Karpas-422 (cell line): ENCODE results near the gene RAD51. TPM values are rescaled to one million over a fixed set of nuclear protein-coding genes. Genes with fewer than 3 reads are reported as not detected.
"Not testable (repeated sequence)": the region's sequence is repeated elsewhere in the genome, so short reads cannot be mapped to it uniquely, and the experiment has no call there.

Experiments
- DNase-seq: peaks from one replicate; pipeline ENCODE4 v3.0.0-alpha.2; 2015
- H2AFZ ChIP-seq: fragments of 200-600 bp; sonication (generic); 2 replicates; pipeline ENCODE4 v1.6.1; 2014; ENCODE audit warnings: antibody characterized with exemption, low read length, mixed read lengths
- H3K27ac ChIP-seq: fragments of 200-600 bp; sonication (generic); 2 replicates; pipeline ENCODE4 v1.5.1; 2014; ENCODE audit warnings: mild to moderate bottlenecking, low read length, moderate library complexity
- H3K27me3 ChIP-seq: fragments of 200-600 bp; sonication (generic); 2 replicates; pipeline ENCODE4 v1.6.1; 2014; ENCODE audit warnings: low read length, mixed read lengths
- H3K36me3 ChIP-seq: fragments of 200-600 bp; sonication (generic); 2 replicates; pipeline ENCODE4 v1.6.1; 2014; ENCODE audit warnings: low read length, mixed read lengths; ENCODE audit not compliant: insufficient read depth
- H3K4me1 ChIP-seq: fragments of 200-600 bp; sonication (generic); 2 replicates; pipeline ENCODE4 v1.6.1; 2014; ENCODE audit warnings: mild to moderate bottlenecking, low read length, mixed read lengths
- H3K4me2 ChIP-seq: fragments of 200-600 bp; sonication (generic); 2 replicates; pipeline ENCODE4 v1.6.1; 2014; ENCODE audit warnings: low read length, low read depth, mild to moderate bottlenecking; ENCODE audit not compliant: poor library complexity, severe bottlenecking
- H3K4me3 ChIP-seq: fragments of 200-600 bp; sonication (generic); 2 replicates; pipeline ENCODE4 v1.5.1; 2014; ENCODE audit warnings: mild to moderate bottlenecking, antibody characterized with exemption, low read length, mixed read lengths
- H3K79me2 ChIP-seq: fragments of 200-600 bp; sonication (generic); 2 replicates; pipeline ENCODE4 v1.6.1; 2014; ENCODE audit warnings: mild to moderate bottlenecking, low read length, mixed read lengths
- H3K9ac ChIP-seq: fragments of 200-600 bp; sonication (generic); 2 replicates; pipeline ENCODE4 v1.6.0; 2014; ENCODE audit warnings: low read length
- H3K9me2 ChIP-seq: fragments of 200-600 bp; sonication (generic), shearing (Covaris generic); replicated peaks from 2 replicates; pipeline ENCODE4 v1.6.0; 2014; ENCODE audit warnings: mild to moderate bottlenecking, low read length, moderate library complexity; ENCODE audit not compliant: insufficient read depth
- H3K9me3 ChIP-seq: fragments of 300-700, 200-600 bp; sonication (generic); 2 replicates; pipeline ENCODE4 v1.6.1; 2014; ENCODE audit warnings: low read length, mixed read lengths
- H4K20me1 ChIP-seq: fragments of 200-600 bp; sonication (generic); 2 replicates; pipeline ENCODE4 v1.6.1; 2014; ENCODE audit warnings: mild to moderate bottlenecking, antibody characterized with exemption, low read length, low read depth; ENCODE audit not compliant: insufficient read depth
- total RNA-seq: library from RNA; depleted of rRNA; stranded (reverse); fragments of >200 nt; shearing (Covaris generic); gene quantifications from 2 replicates; pipeline ENCODE4 v1.2.3, GENCODE V29; 2014; ENCODE audit warnings: low replicate concordance

RAD51 gene
- total RNA-seq, 1 experiment from 2014 or later: 8.6 TPM

GRCh38 chr15:40680959-40681358 is 14.0 kb upstream of the RAD51 start:
- Histone ChIP-seq H3K4me1 (peaks cover 18% of the 10 kb centered on the region), H2AFZ (0 out of 2 replicates have a peak overlapping the region, but pooled peaks have one; percentile 14), H3K27ac (peak overlapping the region; percentile 51), H3K4me2 (peak overlapping the region; percentile 10)
- H3K27me3 ChIP-seq, H3K9ac ChIP-seq, H3K9me3 ChIP-seq, H3K9me2 ChIP-seq, H4K20me1 ChIP-seq, H3K79me2 ChIP-seq, H3K36me3 ChIP-seq, H3K4me3 ChIP-seq: not testable (repeated sequence)
- peak; percentile 67 for DNase-seq

GRCh38 chr15:40684381-40684780 is 10.6 kb upstream of the RAD51 start:
- Histone ChIP-seq H3K79me2 (no peaks in the 10 kb centered on the region), H3K9ac (no peak overlapping the region), H3K9me2 (no peaks in the 10 kb centered on the region), H3K27me3 (no peaks in the 10 kb centered on the region), H3K27ac (no peak overlapping the region), H3K4me3 (no peak overlapping the region), H3K36me3 (no peaks in the 10 kb centered on the region), H3K9me3 (no peaks in the 10 kb centered on the region), H3K4me2 (no peak overlapping the region), H3K4me1 (peaks cover 15% of the 10 kb centered on the region), H4K20me1 (no peaks in the 10 kb centered on the region), H2AFZ (no peak overlapping the region)
- no peak for DNase-seq

DNA sequence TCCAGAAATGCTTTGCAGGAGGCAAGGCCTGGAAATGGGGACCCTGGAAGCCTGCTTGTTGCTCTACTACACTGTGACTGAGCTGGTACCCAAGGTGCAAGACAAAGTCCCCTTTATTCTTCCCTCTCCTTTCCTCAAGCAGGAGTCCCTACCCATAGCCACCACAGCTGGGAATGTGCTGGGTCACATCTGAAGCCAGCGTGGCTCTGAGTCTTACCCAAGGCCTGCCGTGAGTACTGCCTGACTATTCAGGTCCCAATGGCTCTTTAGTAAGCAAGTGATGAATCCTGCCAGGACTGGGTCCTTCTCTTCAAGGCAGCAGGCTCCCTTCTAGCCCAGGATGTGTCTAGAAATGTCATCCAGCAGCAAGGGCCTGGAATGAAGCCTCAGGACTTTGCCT is 9.6 kb upstream of the RAD51 start:
- no peaks in the 10 kb centered on the region for H4K20me1 ChIP-seq
- DNase-seq: no peak
- no peak overlapping the region for H2AFZ ChIP-seq
- H3K36me3 ChIP-seq: no peaks in the 10 kb centered on the region
- peaks cover 8% of the 10 kb centered on the region for H3K4me1 ChIP-seq
- H3K79me2 ChIP-seq: no peaks in the 10 kb centered on the region
- H3K4me3 ChIP-seq: no peak overlapping the region
- H3K27ac ChIP-seq: no peak overlapping the region
- no peaks in the 10 kb centered on the region for H3K9me3 ChIP-seq
- no peaks in the 10 kb centered on the region for H3K27me3 ChIP-seq
- no peak overlapping the region for H3K9ac ChIP-seq
- H3K4me2 ChIP-seq: no peak overlapping the region
- H3K9me2 ChIP-seq: no peaks in the 10 kb centered on the region

- DNase-seq: no peak
- Histone ChIP-seq H2AFZ (no peak overlapping the region), H3K9me2 (no peaks in the 10 kb centered on the region), H3K4me2 (no peak overlapping the region), H3K4me3 (no peak overlapping the region), H3K79me2 (no peaks in the 10 kb centered on the region), H3K36me3 (no peaks in the 10 kb centered on the region), H3K27ac (no peak overlapping the region), H4K20me1 (no peaks in the 10 kb centered on the region), H3K9me3 (no peaks in the 10 kb centered on the region), H3K4me1 (peaks cover 9% of the 10 kb centered on the region), H3K27me3 (no peaks in the 10 kb centered on the region), H3K9ac (no peak overlapping the region)
Measured at GRCh38 chr15:40688932-40689799, 5.8 kb upstream of the RAD51 start.

DNA sequence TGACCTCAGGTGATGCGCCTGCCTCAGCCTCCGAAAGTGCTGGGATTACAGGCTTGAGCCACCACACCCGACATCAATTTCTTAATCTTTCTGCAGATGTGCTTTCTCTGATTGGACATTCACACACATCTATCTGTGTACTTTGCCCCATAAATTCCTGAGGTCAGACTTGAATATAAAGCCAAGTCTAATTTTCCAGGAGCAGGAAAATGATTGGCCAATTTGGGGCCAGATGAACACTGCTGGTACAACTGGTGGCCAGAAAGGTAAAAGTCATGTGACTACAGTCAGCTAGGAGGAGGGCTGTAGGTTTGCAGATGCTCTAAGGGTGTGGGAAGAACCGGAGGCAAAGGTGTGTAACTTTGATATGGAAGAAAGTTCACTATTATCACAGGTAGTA is 3.2 kb upstream of the RAD51 start:
- Histone ChIP-seq H2AFZ (no peak overlapping the region), H3K27ac (no peak overlapping the region), H3K79me2 (peaks cover 16% of the 10 kb centered on the region), H3K4me1 (peaks cover 17% of the 10 kb centered on the region), H3K36me3 (no peaks in the 10 kb centered on the region), H3K27me3 (no peaks in the 10 kb centered on the region), H4K20me1 (no peaks in the 10 kb centered on the region), H3K9me2 (no peaks in the 10 kb centered on the region), H3K4me2 (no peak overlapping the region), H3K9ac (no peak overlapping the region), H3K9me3 (no peaks in the 10 kb centered on the region), H3K4me3 (no peak overlapping the region)
- DNase-seq: no peak

DNA sequence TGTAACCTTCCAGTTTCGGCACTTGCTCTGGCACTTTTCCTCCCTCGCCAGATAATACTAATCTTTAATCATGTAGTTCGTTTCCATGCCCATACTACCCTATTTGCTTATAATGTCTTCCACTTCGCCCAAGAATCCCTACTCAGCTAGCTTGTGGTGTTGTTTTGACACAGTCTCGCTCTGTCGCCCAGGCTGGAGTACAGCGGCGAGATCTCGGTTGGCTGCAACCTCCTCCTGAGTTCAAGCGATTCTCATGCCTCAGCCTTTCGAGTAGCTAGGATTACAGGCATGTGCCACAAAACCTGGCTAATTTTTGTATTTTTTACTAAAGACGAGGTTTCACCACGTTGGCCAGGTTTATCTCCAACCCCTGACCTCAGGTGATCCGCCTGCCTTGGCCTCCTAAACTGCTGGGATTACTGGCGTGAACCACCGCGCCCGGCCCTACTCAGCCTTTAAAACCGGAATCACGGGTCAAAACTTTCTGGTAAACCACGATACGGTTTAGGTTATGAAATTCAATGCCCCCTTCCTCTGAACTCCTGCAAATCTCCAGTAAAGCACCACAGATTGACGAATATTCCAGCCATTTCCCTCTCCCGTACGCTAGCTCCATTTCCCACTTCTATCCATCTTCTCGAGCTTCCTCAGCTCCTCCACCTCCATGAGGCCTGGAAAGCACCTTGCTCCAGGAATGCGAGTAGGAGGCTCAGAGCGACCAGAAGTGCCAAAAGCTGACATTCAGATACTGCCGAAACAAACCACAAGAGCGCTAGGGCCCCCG is 878 bp upstream of the RAD51 start:
- H3K27me3 ChIP-seq: no peaks in the 10 kb centered on the region
- peak; percentile 75 for DNase-seq
- peaks cover 5% of the 10 kb centered on the region; the same call in 1 of the 2 replicates for H3K36me3 ChIP-seq
- peaks cover 18% of the 10 kb centered on the region for H3K4me1 ChIP-seq
- peak overlapping the region; percentile 95 for H3K4me2 ChIP-seq
- no peaks in the 10 kb centered on the region for H4K20me1 ChIP-seq
- H3K27ac ChIP-seq: peak overlapping the region; percentile 87
- H2AFZ ChIP-seq: peak overlapping the region; percentile 90
- H3K9me2 ChIP-seq: no peaks in the 10 kb centered on the region
- H3K9ac ChIP-seq: peak overlapping the region; percentile 92
- peaks cover 35% of the 10 kb centered on the region for H3K79me2 ChIP-seq
- H3K4me3 ChIP-seq: peak overlapping the region; percentile 95
- no peaks in the 10 kb centered on the region for H3K9me3 ChIP-seq

GRCh38 chr15:40695469-40695890 is 506 bp downstream of the RAD51 start:
- H3K4me3 ChIP-seq: peak overlapping the region; percentile 95
- peaks cover 14% of the 10 kb centered on the region; the same call in 1 of the 2 replicates for H3K36me3 ChIP-seq
- H3K79me2 ChIP-seq: peaks cover 38% of the 10 kb centered on the region
- no peaks in the 10 kb centered on the region for H3K9me2 ChIP-seq
- peak; percentile 73 for DNase-seq
- H3K4me1 ChIP-seq: peaks cover 18% of the 10 kb centered on the region
- H4K20me1 ChIP-seq: no peaks in the 10 kb centered on the region
- H3K9ac ChIP-seq: peak overlapping the region; percentile 92
- H3K9me3 ChIP-seq: no peaks in the 10 kb centered on the region
- H2AFZ ChIP-seq: peak overlapping the region; percentile 61; the same call in 1 of the 2 replicates
- H3K27ac ChIP-seq: peak overlapping the region; percentile 87
- H3K4me2 ChIP-seq: peak overlapping the region; percentile 95
- H3K27me3 ChIP-seq: no peaks in the 10 kb centered on the region

DNA sequence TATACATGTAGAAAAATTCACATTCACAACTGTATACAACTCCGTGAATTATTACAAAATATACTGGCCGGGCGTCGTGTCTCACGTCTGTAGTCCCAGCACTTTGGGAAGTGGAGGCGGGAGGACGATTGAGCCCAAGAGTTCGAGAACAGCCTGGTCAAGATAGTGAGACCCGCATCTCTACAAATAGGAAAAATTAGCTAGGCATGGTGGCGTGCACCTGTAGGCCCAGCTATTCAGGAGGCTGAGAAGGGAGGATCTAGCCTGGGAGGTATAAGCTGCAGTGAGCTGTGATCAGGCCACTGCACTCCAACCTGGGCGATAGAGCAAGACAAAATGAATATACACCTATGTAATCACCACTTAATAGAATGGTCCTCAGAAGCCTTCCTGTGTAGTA is 1.3 kb downstream of the RAD51 start:
- H3K4me1 ChIP-seq: peaks cover 18% of the 10 kb centered on the region
- no peaks in the 10 kb centered on the region for H4K20me1 ChIP-seq
- H3K4me2 ChIP-seq: peak overlapping the region; percentile 95
- H3K9me2 ChIP-seq: no peaks in the 10 kb centered on the region
- H3K27ac ChIP-seq: no peak overlapping the region; the same call in 1 of the 2 replicates
- no peaks in the 10 kb centered on the region for H3K27me3 ChIP-seq
- no peaks in the 10 kb centered on the region for H3K9me3 ChIP-seq
- peak overlapping the region; percentile 92 for H3K9ac ChIP-seq
- DNase-seq: no peak
- no peak overlapping the region for H2AFZ ChIP-seq
- peaks cover 21% of the 10 kb centered on the region; the same call in 1 of the 2 replicates for H3K36me3 ChIP-seq
- H3K79me2 ChIP-seq: peaks cover 38% of the 10 kb centered on the region
- H3K4me3 ChIP-seq: peak overlapping the region; percentile 95
